Adrenal gland (tissue), 12 donors: Measurements from ENCODE around the gene ETV3L. TPM values are rescaled to one million over a fixed set of nuclear protein-coding genes. Genes with fewer than 3 reads are reported as not detected.

Source experiments
- DNase-seq, 7 donors: peaks; one replicate each; pipeline ENCODE4 v3.0.0-alpha.2; 2019 to 2020
- H3K27ac ChIP-seq, 5 donors: fragments of 200-600 bp; sonication (generic) in 4 of 5; 1 replicate in 3 of 5; 2 replicates in 2 of 5; pipeline versions ENCODE4 v1.5.1 to v1.8.0; 2016 to 2020; ENCODE audit warnings: mild to moderate bottlenecking in 1 of 5
- H3K27me3 ChIP-seq: fragments of 200-600 bp; 2 replicates; pipeline ENCODE4 v1.8.0; 2021
- H3K36me3 ChIP-seq, 2 donors: fragments of 200-600 bp; replicated peaks in 1 of 2; 1 replicate in 1 of 2; 2 replicates in 1 of 2; pipeline versions ENCODE4 v1.5.1 to v1.8.0; 2018 to 2022
- H3K4me1 ChIP-seq, 2 donors: fragments of 200-600 bp; replicated peaks in 1 of 2; 1 replicate in 1 of 2; 2 replicates in 1 of 2; pipeline versions ENCODE4 v1.5.1 to v1.8.0; 2018 to 2021
- H3K4me3 ChIP-seq, 4 donors: fragments of 200-600 bp; sonication (generic) in 3 of 4; one replicate each; pipeline ENCODE4 v1.5.1; 2016 to 2018
- H3K9me3 ChIP-seq, 3 donors: fragments of 200-600 bp; sonication (generic) in 1 of 3; replicated peaks in 1 of 3; 1 replicate in 2 of 3; 2 replicates in 1 of 3; pipeline versions ENCODE4 v1.5.1 to v1.8.0; 2016 to 2021
- POLR2A ChIP-seq, 2 donors: fragments of 450-650 bp; IDR thresholded peaks; one replicate each; pipeline ENCODE4 v1.6.1; 2017; ENCODE audit warnings: antibody characterized with exemption in 2 of 2, mild to moderate bottlenecking in 2 of 2, moderate library complexity in 1 of 2
- WGBS, 4 donors: extraction: QIAGEN DNeasy Blood & Tissue Kit in 2 of 4; methylation state at CpG; one replicate each; pipeline versions ENCODE4 v1.1.5 to v1.1.7; 2013 to 2017; 5-methylcytosine and 5-hydroxymethylcytosine counted together
- intact Hi-C, 2 donors: fragments of 100-400 bp; cut with DNase I; formaldehyde crosslinking; loops; one replicate each; pipeline versions ENCODE4 v1.14.1 to v1.15.0; 2022 to 2023
- polyA plus RNA-seq, 3 donors: library from polyadenylated mRNA; stranded (reverse); fragments of 200-250 nt in 2 of 3; fragments of 350-450 nt in 1 of 3; fragmentation: Illumina TruSeq in 1 of 3; extraction: RNeasy Lipid Tissue Mini Kit (QIAGEN cat#74804) in 1 of 3; gene quantifications; one replicate each; pipeline ENCODE4 v1.2.3, GENCODE V29; 2013 to 2014
- total RNA-seq, 9 donors: library from RNA; depleted of rRNA in 4 of 9; stranded (reverse); fragments of >200 nt in 4 of 9; fragments of 120-200 nt in 1 of 9; fragmentation: NEBNext Ultra II Directional in 1 of 9; extraction: Animal tissue kit (Norgen Biotek cat#: 25700) in 1 of 9; gene quantifications; one replicate each; pipeline versions ENCODE4 v1.1.0 to v1.2.4, GENCODE V29; 2013 to 2023
- TF ChIP-seq, protein P1 (sequence below), 6 experiments: fragments of 450-650 bp in 4 of 6; fragments of 200-600 bp in 2 of 6; sonication (generic) in 1 of 6; IDR thresholded peaks; 1 replicate in 5 of 6; 2 replicates in 1 of 6; pipeline versions ENCODE4 v1.5.1 to v1.8.0; 2016 to 2021; ENCODE audit warnings: antibody characterized with exemption in 6 of 6, mild to moderate bottlenecking in 2 of 6, moderate library complexity in 1 of 6
- donor health status: healthy with polysubstance abuse.
- donor health status: Bipolar disorder and iron deficiency.
- donor health status: DM: yes; HTN: yes; CAD: no.
- donor health status: DM: no; HTN: no; CAD: no.
- donor health status: DM: no; HTN: no; CAD: no.
- donor health status: DM: yes; HTN: yes; CAD: no.

ETV3L gene
- total and polyA plus RNA-seq, 12 donors, result not detected

- no peak for TF ChIP-seq POLR2A (IDR thresholded peaks at IDR 0.05)
- TF ChIP-seq, protein P1, sequence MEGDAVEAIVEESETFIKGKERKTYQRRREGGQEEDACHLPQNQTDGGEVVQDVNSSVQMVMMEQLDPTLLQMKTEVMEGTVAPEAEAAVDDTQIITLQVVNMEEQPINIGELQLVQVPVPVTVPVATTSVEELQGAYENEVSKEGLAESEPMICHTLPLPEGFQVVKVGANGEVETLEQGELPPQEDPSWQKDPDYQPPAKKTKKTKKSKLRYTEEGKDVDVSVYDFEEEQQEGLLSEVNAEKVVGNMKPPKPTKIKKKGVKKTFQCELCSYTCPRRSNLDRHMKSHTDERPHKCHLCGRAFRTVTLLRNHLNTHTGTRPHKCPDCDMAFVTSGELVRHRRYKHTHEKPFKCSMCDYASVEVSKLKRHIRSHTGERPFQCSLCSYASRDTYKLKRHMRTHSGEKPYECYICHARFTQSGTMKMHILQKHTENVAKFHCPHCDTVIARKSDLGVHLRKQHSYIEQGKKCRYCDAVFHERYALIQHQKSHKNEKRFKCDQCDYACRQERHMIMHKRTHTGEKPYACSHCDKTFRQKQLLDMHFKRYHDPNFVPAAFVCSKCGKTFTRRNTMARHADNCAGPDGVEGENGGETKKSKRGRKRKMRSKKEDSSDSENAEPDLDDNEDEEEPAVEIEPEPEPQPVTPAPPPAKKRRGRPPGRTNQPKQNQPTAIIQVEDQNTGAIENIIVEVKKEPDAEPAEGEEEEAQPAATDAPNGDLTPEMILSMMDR (IDR thresholded peaks at IDR 0.05), result no peak
- 69 to 78% (median 72%) methylated on average over 3 of the region's 3 CpGs for WGBS, 4 donors
- Histone ChIP-seq H3K36me3 (no peaks in the 10 kb centered on the region), H3K4me3 (no peak overlapping the region), H3K9me3 (no peaks in the 10 kb centered on the region), H3K27ac (no peak overlapping the region), H3K4me1 (no peaks in the 10 kb centered on the region), H3K27me3 (no peaks in the 10 kb centered on the region)
- DNase-seq, result peak in 1 of 7 donors; percentile 13
- intact Hi-C loops, result no loop called here
These were observed 15.8 kb upstream of the ETV3L start for GRCh38 chr1:157115429-157115838.

DNA sequence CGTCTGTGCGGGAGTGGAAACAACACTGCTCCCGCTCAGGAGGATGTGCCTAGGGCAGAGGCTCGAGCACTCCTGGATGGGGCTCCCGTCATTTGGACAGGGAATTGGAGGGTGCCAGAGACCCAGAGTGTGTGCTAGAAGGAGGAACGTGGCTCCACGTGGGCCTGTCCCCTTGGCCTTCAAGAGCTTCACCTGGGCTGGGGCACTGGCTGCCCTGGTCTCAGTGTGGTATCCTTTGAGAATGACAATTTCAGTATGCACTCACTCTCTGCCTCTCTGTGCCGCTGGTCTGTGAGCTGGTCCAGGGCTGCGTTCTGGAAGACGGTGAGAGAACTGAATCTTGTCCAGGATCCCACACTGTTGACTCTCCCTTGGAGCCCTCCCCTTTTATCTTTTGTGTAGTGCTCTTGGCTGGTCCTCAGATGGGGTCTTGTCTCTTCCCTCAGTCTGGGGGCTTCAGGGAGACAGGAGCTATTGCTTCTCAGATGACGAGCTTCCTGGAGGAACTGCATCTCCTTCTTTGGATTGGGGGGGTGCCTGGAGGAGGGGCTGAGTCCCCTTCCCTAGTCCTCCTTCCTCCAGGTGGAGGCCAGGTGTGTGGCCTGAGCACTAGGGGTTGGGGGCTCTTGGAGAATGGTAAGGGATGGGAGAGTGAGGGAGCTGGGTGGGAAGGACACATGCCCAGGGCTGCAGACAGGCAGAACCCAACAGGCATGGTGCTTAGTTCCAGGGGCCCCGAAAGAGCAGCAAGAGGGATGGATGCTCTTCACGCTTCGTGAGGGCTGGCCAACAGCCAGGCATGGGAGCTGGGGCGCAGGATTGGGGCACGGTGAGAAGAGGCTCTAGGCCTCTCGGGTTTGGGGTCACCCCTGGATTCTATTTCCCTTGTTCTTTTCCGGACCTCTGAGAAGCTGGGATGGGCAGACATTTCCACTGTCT is 14.8 kb upstream of the ETV3L start:
- Histone ChIP-seq H3K36me3 (no peaks in the 10 kb centered on the region), H3K4me3 (no peak overlapping the region), H3K4me1 (no peaks in the 10 kb centered on the region), H3K9me3 (no peaks in the 10 kb centered on the region), H3K27me3 (no peaks in the 10 kb centered on the region), H3K27ac (no peak overlapping the region)
- DNase-seq, result no peak
- no peak for TF ChIP-seq POLR2A (IDR thresholded peaks at IDR 0.05)
- TF ChIP-seq, protein P1 (IDR thresholded peaks at IDR 0.05), result no peak
- intact Hi-C loops, result no loop called here
- 72 to 92% (median 79%) methylated on average over 11 to 18 of the region's 18 CpGs for WGBS, 4 donors

GRCh38 chr1:157113631-157114030 is 14.0 kb upstream of the ETV3L start:
- H3K27ac ChIP-seq, result no peak overlapping the region
- no peaks in the 10 kb centered on the region for H3K4me1 ChIP-seq
- no peak for DNase-seq
- H3K9me3 ChIP-seq, result no peaks in the 10 kb centered on the region
- peaks cover 6% of the 10 kb centered on the region for H3K27me3 ChIP-seq
- TF ChIP-seq, protein P1 (IDR thresholded peaks at IDR 0.05), result no peak
- no peak for TF ChIP-seq POLR2A (IDR thresholded peaks at IDR 0.05)
- H3K4me3 ChIP-seq, result no peak overlapping the region
- 63 to 72% (median 70%) methylated on average over 3 of the region's 3 CpGs for WGBS, 4 donors
- intact Hi-C loops, result no loop called here
- no peaks in the 10 kb centered on the region for H3K36me3 ChIP-seq

- 42 to 61% (median 53%) methylated on average over 5 to 7 of the region's 7 CpGs for WGBS, 4 donors
- Histone ChIP-seq H3K4me1 (no peaks in the 10 kb centered on the region), H3K36me3 (no peaks in the 10 kb centered on the region), H3K9me3 (no peaks in the 10 kb centered on the region), H3K27ac (no peak overlapping the region), H3K27me3 (peaks cover 11% of the 10 kb centered on the region), H3K4me3 (no peak overlapping the region)
- no peak for TF ChIP-seq POLR2A (IDR thresholded peaks at IDR 0.05)
- TF ChIP-seq, protein P1 (IDR thresholded peaks at IDR 0.05), result no peak
- intact Hi-C loops, result no loop called here
- no peak for DNase-seq
These were observed 13.5 kb upstream of the ETV3L start for GRCh38 chr1:157113106-157113505.
